K562 (cell line): ENCODE measurements around the gene PTK6. TPM values are rescaled to one million over a fixed set of nuclear protein-coding genes. Genes with fewer than 3 reads are reported as not detected.
A peak's percentile ranks its signal among the peaks of the same experiment; 100 is the strongest.

Experiments
- GATAD2B ChIP-seq: fragments of 450-650 bp; IDR thresholded peaks from 2 replicates; pipeline ENCODE4 v1.6.1; 2017; ENCODE audit warnings: mild to moderate bottlenecking, borderline replicate concordance
- HDAC3 ChIP-seq: fragments of 450-650 bp; IDR thresholded peaks from 2 replicates; pipeline ENCODE4 v1.6.1; 2018; ENCODE audit warnings: borderline replicate concordance, mild to moderate bottlenecking, moderate library complexity; ENCODE audit not compliant: partially characterized antibody
- HEY1 ChIP-seq: fragments of 250-450 bp; sonication (Bioruptor Pico); IDR thresholded peaks from 2 replicates; pipeline ENCODE4 v1.5.0; 2020; ENCODE audit warnings: mild to moderate bottlenecking, moderate library complexity, borderline replicate concordance
- IFI16 ChIP-seq: fragments of 250-450 bp; sonication (Bioruptor Pico); IDR thresholded peaks from 2 replicates; pipeline ENCODE4 v2.1.2; 2022; ENCODE audit warnings: mild to moderate bottlenecking, inconsistent platforms
- ILF3 ChIP-seq: fragments of 450-650 bp; IDR thresholded peaks from 2 replicates; pipeline ENCODE4 v1.6.1; 2018; ENCODE audit warnings: antibody characterized with exemption, mild to moderate bottlenecking, moderate library complexity, borderline replicate concordance
- MGA ChIP-seq: fragments of 450-650 bp; IDR thresholded peaks from 2 replicates; pipeline ENCODE4 v1.6.1; 2016; ENCODE audit warnings: mild to moderate bottlenecking, moderate library complexity
- NR0B1 ChIP-seq: fragments of 450-650 bp; IDR thresholded peaks from one replicate; pipeline ENCODE4 v1.6.1; 2018; ENCODE audit warnings: mild to moderate bottlenecking, moderate library complexity; ENCODE audit not compliant: partially characterized antibody
- PYGO2 ChIP-seq: fragments of 450-650 bp; IDR thresholded peaks from 2 replicates; pipeline ENCODE4 v1.6.1; 2016; ENCODE audit warnings: mild to moderate bottlenecking, missing genetic modification characterization, moderate library complexity, missing compliant biosample characterization
- SMC3 ChIP-seq: conservative IDR thresholded peaks from 2 replicates; pipeline ENCODE4 v1.6.1; 2011; ENCODE audit warnings: low read depth, low read length, improper control_type of control experiment; ENCODE audit not compliant: insufficient read depth
- SRF ChIP-seq, 2 experiments: fragments of 250-450, 450-650 bp in 1 of 2; sonication (Bioruptor Pico) in 1 of 2; sonication (generic) in 1 of 2; formaldehyde crosslinking; IDR thresholded peaks; 2 replicates each; pipeline versions ENCODE4 v1.5.0 to v1.5.1; 2020 to 2022; ENCODE audit warnings: mild to moderate bottlenecking in 1 of 2, missing genetic modification reagents in 1 of 2
- SRSF1 ChIP-seq: fragments of 200-400 bp; formaldehyde crosslinking; IDR thresholded peaks from 2 replicates; pipeline ENCODE4 v1.6.1; 2017; ENCODE audit warnings: mild to moderate bottlenecking, low read depth, low read length, moderate library complexity
- TAF1 ChIP-seq: IDR thresholded peaks from 2 replicates; pipeline ENCODE4 v1.6.1; 2011; ENCODE audit warnings: mild to moderate bottlenecking, low read length, moderate library complexity; ENCODE audit not compliant: insufficient read depth, control insufficient read depth, severe bottlenecking; ENCODE audit errors: extremely low read depth
- ZFP36 ChIP-seq: fragments of 150-350 bp; IDR thresholded peaks from 2 replicates; pipeline ENCODE4 v1.6.1; 2018; ENCODE audit warnings: low read length, low read depth; ENCODE audit not compliant: partially characterized antibody
- ZNF143 ChIP-seq: sonication (generic); formaldehyde crosslinking; IDR thresholded peaks from 2 replicates; pipeline ENCODE4 v1.9.0; 2022; ENCODE audit warnings: mild to moderate bottlenecking, missing genetic modification reagents
- ZNF584 ChIP-seq: fragments of 200-800 bp; sonication (Bioruptor generic); IDR thresholded peaks from 2 replicates; pipeline ENCODE4 v1.6.1; 2016; ENCODE audit warnings: low read depth, mild to moderate bottlenecking, missing genetic modification characterization, missing compliant biosample characterization
- polyA plus RNA-seq, 8 experiments: library from polyadenylated mRNA; depleted of rRNA in 4 of 8; stranded (reverse) in 5 of 8; unstranded in 3 of 8; fragments of >200 nt; fragmentation: Nextera tagmentation in 2 of 8; fragmentation: Illumina TruSeq in 1 of 8; extraction: Ambion mirVana in 2 of 8; extraction: Trizol in 1 of 8; gene quantifications; 2 replicates each; pipeline versions ENCODE4 v1.2.1 to v1.2.3, GENCODE V29; 2011 to 2014; ENCODE audit warnings: inconsistent platforms in 1 of 8, missing spikeins in 1 of 8
- total RNA-seq, 7 experiments: library from RNA; depleted of rRNA in 6 of 7; stranded (reverse); fragments of >200 nt in 6 of 7; fragmentation: Illumina TruSeq in 2 of 7; extraction: Trizol in 2 of 7; gene quantifications; 2 replicates each; pipeline versions ENCODE4 v1.2.1 to v1.2.3, GENCODE V29; 2011 to 2021; ENCODE audit warnings: low replicate concordance in 1 of 7

Gene PTK6
- total and polyA plus RNA-seq, 9 of the 15 experiments (the other 6 are each of a cell fraction or from before 2014, with no cell fraction given) = 0.07 TPM; not detected in 8

- TF ChIP-seq MGA = no peak
- TF ChIP-seq GATAD2B = no peak
- peak in 1 of 2 experiments; percentile 43; a peak in 1 of 4 replicates for TF ChIP-seq SRF (CRISPR knock-in tag; IDR thresholded peaks at IDR 0.05)
- peak; percentile 96 for TF ChIP-seq SMC3
- TF ChIP-seq PYGO2 (tag) = no peak
- no peak for TF ChIP-seq ZNF584 (CRISPR knock-in tag)
- TF ChIP-seq NR0B1 = no peak
- TF ChIP-seq TAF1 = no peak
- TF ChIP-seq ZFP36 = peak; percentile 86
- no peak for TF ChIP-seq ILF3
- TF ChIP-seq SRSF1 = no peak
- TF ChIP-seq IFI16 = no peak
- 0 out of 2 replicates have a peak, but pooled peaks have one; percentile 20 for TF ChIP-seq ZNF143 (CRISPR knock-in tag)
- TF ChIP-seq HEY1 = no peak
- no peak for TF ChIP-seq HDAC3
Measured at GRCh38 chr20:63537525-63538203, 488 bp upstream of the PTK6 start (continued).
